ENCODE data around the gene TLX2.

The TLX2 gene

DNA sequence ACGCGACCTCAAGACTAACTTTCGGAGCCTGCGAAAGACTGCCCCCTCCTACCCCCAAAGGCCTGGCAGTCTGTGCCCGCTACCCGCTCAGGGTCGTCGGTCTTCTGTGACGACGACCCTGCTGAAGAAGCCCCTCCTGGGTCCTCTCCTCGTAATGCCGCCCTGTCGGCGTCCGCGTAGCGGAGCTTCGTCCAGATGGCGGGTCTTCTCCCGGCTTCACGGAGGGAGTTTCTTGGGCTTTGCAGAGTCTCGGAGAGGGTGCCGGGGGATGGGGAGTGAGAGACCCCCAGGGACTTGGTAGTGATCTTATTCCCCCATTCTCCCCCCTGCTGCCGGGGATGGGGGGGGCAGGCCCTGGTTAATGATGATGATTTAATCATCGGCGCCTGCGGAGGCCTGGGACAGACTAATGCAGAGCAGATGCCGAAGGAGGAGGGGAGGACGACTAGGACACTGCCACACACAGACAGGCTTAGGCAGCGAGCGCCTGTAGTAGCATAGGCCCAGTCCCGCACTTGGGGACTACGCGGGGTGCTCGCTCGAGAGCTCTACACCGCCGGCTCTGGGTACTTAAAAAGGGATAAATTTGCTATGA, 6.2 kb upstream of the TLX2 start:
- DNase-seq = peak; percentile 20
- TF ChIP-seq EZH2 (optimal IDR thresholded peaks at IDR 0.05; ENCODE audit: low read depth, low read length) (no peak), EZH2phosphoT487 (IDR thresholded peaks at IDR 0.05; ENCODE audit: low read length) (no peak)
- TF ChIP-seq, protein P1, sequence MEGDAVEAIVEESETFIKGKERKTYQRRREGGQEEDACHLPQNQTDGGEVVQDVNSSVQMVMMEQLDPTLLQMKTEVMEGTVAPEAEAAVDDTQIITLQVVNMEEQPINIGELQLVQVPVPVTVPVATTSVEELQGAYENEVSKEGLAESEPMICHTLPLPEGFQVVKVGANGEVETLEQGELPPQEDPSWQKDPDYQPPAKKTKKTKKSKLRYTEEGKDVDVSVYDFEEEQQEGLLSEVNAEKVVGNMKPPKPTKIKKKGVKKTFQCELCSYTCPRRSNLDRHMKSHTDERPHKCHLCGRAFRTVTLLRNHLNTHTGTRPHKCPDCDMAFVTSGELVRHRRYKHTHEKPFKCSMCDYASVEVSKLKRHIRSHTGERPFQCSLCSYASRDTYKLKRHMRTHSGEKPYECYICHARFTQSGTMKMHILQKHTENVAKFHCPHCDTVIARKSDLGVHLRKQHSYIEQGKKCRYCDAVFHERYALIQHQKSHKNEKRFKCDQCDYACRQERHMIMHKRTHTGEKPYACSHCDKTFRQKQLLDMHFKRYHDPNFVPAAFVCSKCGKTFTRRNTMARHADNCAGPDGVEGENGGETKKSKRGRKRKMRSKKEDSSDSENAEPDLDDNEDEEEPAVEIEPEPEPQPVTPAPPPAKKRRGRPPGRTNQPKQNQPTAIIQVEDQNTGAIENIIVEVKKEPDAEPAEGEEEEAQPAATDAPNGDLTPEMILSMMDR (IDR thresholded peaks at IDR 0.05; ENCODE audit: low read length) = no peak
- no peaks in the 10 kb centered on the region for H3K9me3 ChIP-seq (replicated peaks; ENCODE audit: insufficient read depth, low read length)
- H3K4me2 ChIP-seq (ENCODE audit: low read depth, low read length) = peak overlapping the region; percentile 97
- no peaks in the 10 kb centered on the region for H3K36me3 ChIP-seq (replicated peaks; ENCODE audit: insufficient read depth, low read length)
- no peaks in the 10 kb centered on the region for H3K9me2 ChIP-seq (replicated peaks; ENCODE audit: insufficient read depth, low read length)
- H2AFZ ChIP-seq (ENCODE audit: low read length) = peak overlapping the region; percentile 98
- peaks cover 14% of the 10 kb centered on the region for H3K4me1 ChIP-seq (ENCODE audit: low read length)
- H3F3A ChIP-seq (ENCODE audit: insufficient read depth, low read length) = 0 out of 2 replicates have a peak, but pooled peaks cover 11% of the 10 kb centered on the region
- peaks cover 25% of the 10 kb centered on the region for H3K27me3 ChIP-seq (replicated peaks; ENCODE audit: insufficient read depth, low read length)
- H4K20me1 ChIP-seq (ENCODE audit: insufficient read depth, low read length) = no peaks in the 10 kb centered on the region
- H3K79me2 ChIP-seq (ENCODE audit: low read length) = peaks cover 13% of the 10 kb centered on the region
- no peak overlapping the region for H3K27ac ChIP-seq (ENCODE audit: low read length)
- peak overlapping the region; percentile 89 for H3K4me3 ChIP-seq (ENCODE audit: low read length)
- H3K9ac ChIP-seq (ENCODE audit: low read length) = peak overlapping the region; percentile 96; the same call in 1 of the 2 replicates

DNA sequence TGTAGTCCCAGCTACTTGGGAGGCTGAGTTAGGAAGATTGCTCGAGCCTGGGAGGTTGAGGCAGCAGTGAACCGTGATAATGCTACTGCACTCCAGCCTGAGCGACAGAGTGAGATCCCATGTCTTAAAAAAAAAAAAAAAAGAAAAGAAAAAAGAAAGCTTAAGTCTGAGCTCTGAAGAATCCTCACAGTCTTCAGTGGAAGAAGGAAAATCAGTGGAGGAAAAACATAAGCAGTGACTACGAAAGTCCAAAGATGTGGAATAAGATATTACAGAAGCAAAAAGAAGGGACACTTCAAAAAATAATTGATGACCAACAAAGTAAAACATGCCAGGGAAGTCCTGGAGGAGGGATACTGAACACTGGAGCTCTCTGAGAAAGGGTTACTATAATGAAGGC, 4.0 kb upstream of the TLX2 start:
- Histone ChIP-seq H3K79me2 (ENCODE audit: low read length) (peaks cover 13% of the 10 kb centered on the region), H3F3A (ENCODE audit: insufficient read depth, low read length) (no peaks in the 10 kb centered on the region), H4K20me1 (ENCODE audit: insufficient read depth, low read length) (no peaks in the 10 kb centered on the region), H3K9ac (ENCODE audit: low read length) (no peak overlapping the region), H2AFZ (ENCODE audit: low read length) (no peak overlapping the region), H3K27ac (ENCODE audit: low read length) (no peak overlapping the region), H3K9me3 (replicated peaks; ENCODE audit: insufficient read depth, low read length) (no peaks in the 10 kb centered on the region), H3K9me2 (replicated peaks; ENCODE audit: insufficient read depth, low read length) (no peaks in the 10 kb centered on the region), H3K4me1 (ENCODE audit: low read length) (peaks cover 12% of the 10 kb centered on the region), H3K4me3 (ENCODE audit: low read length) (no peak overlapping the region), H3K27me3 (replicated peaks; ENCODE audit: insufficient read depth, low read length) (peaks cover 48% of the 10 kb centered on the region), H3K4me2 (ENCODE audit: low read depth, low read length) (no peak overlapping the region), H3K36me3 (replicated peaks; ENCODE audit: insufficient read depth, low read length) (no peaks in the 10 kb centered on the region)
- no peak for DNase-seq
- TF ChIP-seq, protein P1 (IDR thresholded peaks at IDR 0.05; ENCODE audit: low read length) = no peak

DNA sequence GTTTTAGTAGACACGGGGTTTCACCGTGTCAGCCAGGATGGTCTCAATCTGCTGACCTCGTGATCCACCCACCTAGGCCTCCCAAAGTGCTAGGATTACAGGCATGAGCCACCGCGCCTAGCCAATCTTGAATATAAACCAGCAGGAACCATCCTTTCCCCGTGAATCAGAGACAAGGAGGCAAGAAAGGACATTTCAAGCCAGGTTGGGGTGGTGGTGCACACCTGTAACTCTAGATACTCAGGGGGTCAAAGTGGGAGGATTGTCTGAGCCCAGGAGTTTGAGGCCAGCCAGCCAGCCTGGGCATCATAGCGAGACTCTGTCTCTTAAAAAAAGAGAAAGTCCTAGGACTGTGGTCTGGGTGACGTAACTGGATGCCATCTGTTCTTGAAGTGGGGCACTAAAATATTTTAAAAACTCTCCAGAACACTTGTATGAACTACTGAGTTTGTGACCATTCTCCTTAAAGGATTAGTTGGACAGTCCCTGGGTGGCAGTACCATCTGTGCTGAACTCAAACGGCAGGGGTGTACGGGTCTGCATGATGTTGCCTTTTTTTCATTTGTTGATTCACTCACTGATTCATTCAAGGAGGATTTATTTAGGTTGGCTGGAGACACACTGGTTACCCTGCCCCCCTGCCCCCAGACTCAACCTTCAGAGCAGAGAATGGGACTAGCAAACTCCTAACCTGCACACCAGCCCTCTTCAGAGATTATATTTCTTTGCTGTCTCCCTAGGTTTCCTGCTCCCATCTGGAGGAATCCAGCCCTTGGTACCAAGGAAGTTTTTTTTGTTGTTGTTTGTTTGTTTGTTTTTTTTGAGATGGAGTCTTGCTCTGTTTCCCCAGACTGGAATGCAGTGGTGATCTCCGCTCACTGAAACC, 2.9 kb upstream of the TLX2 start:
- H3K9me3 ChIP-seq (replicated peaks; ENCODE audit: insufficient read depth, low read length) = no peaks in the 10 kb centered on the region
- DNase-seq = no peak
- H3K4me3 ChIP-seq (ENCODE audit: low read length) = no peak overlapping the region
- TF ChIP-seq EZH2 (optimal IDR thresholded peaks at IDR 0.05; ENCODE audit: low read depth, low read length) = no peak
- no peak for TF ChIP-seq EZH2phosphoT487 (IDR thresholded peaks at IDR 0.05; ENCODE audit: low read length)
- TF ChIP-seq, protein P1 (IDR thresholded peaks at IDR 0.05; ENCODE audit: low read length) = no peak
- H2AFZ ChIP-seq (ENCODE audit: low read length) = no peak overlapping the region
- H3K4me1 ChIP-seq (ENCODE audit: low read length) = peaks cover 12% of the 10 kb centered on the region
- H3K79me2 ChIP-seq (ENCODE audit: low read length) = peaks cover 8% of the 10 kb centered on the region
- H3F3A ChIP-seq (ENCODE audit: insufficient read depth, low read length) = no peaks in the 10 kb centered on the region
- no peak overlapping the region for H3K27ac ChIP-seq (ENCODE audit: low read length)
- H3K36me3 ChIP-seq (replicated peaks; ENCODE audit: insufficient read depth, low read length) = no peaks in the 10 kb centered on the region
- peaks cover 54% of the 10 kb centered on the region for H3K27me3 ChIP-seq (replicated peaks; ENCODE audit: insufficient read depth, low read length)
- H3K9ac ChIP-seq (ENCODE audit: low read length) = no peak overlapping the region
- no peaks in the 10 kb centered on the region for H4K20me1 ChIP-seq (ENCODE audit: insufficient read depth, low read length)
- no peaks in the 10 kb centered on the region for H3K9me2 ChIP-seq (replicated peaks; ENCODE audit: insufficient read depth, low read length)
- no peak overlapping the region for H3K4me2 ChIP-seq (ENCODE audit: low read depth, low read length)
